Hippocampal formation (tissue), 2 donors: ENCODE results near the gene CRB1.
"Not testable (repeated sequence)": the region's sequence is repeated elsewhere in the genome, so short reads cannot be mapped to it uniquely, and the experiment has no call there.

Source experiments
- DNase-seq, 2 donors: peaks; one replicate each; lab custom pipeline; 2025; lab: John Stamatoyannopoulos, UW

Gene CRB1

DNA sequence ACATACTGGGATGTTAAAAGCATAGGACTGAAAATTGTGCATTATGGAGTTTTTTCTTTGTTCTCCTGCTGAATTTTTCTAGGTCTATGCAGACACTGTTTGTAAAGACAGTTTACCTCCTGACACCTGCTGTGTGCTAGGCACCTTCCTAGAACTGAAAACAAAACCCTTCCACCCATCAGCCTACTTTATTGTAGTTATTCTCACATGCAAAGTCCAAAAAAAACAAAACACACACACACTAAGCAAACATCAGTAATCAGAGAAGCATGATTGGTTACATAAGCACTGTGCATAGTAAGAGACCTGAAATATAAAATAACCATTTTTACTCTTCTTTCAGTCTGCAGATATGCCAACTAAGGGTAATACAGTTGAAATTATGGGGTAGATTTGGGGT is 195.1 kb downstream of the CRB1 start:
- no peak for DNase-seq

DNA sequence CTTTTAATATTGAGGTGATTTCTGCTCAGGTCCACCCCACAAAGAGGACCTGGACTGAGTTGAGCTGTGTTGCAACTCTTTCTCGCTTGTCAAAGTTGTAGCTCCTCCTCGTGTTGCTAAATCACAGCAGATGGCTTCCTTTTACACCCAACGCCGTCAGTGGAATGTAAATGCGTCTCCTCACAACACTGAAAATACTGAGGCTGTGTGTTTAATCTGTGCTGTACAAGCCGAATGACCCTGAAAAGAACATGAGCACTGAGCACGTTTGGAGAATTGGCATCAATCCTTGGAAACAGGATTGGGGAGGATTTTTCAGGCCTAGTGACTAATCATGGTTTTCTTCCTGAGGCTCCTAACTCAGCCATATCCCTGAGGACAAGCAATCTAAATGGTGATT is 196.0 kb downstream of the CRB1 start:
- DNase-seq: peak; percentile 3 to 67

DNA sequence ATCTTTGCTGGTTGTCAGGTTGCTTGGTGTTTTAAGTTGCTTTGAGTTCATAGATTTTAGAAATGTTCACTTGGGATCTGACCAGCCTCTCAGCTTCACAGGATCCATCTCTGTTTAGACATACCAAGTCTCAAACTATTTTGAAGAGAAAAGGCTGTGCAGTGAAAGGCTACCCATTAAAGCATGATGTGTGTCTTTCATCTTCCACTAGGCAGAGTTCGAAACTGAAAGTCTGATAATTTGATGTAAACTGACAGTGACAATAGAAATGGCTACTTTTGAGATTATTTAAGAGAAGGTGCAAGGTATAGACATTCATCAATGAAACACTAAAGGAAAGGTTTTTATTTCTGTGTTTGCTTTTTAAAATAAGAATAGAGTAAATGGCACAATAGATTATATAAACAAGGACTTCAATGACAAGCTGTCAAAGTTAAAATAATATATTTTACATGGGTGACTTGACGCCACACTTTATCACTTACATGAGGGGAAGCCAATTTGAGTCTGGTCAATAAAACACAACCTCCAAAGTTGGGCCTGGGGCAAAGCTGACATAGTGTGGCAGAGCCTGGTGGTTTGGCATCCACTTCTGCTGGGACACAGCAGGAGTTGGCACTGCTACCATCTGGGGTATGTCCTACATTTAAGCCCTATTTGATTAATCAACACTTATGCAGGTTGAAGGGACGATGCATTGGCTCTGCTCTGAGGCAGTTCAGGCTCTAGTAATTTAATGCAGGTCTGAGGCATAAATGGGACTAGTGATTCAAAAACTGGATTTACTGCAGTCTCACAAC is 197.7 kb downstream of the CRB1 start:
- DNase-seq: no peak

- DNase-seq: no peak
Observed at GRCh38 chr1:197466813-197467212, 198.8 kb downstream of the CRB1 start.

- no peak for DNase-seq
Observed at GRCh38 chr1:197467881-197468280, 199.8 kb downstream of the CRB1 start.

DNA sequence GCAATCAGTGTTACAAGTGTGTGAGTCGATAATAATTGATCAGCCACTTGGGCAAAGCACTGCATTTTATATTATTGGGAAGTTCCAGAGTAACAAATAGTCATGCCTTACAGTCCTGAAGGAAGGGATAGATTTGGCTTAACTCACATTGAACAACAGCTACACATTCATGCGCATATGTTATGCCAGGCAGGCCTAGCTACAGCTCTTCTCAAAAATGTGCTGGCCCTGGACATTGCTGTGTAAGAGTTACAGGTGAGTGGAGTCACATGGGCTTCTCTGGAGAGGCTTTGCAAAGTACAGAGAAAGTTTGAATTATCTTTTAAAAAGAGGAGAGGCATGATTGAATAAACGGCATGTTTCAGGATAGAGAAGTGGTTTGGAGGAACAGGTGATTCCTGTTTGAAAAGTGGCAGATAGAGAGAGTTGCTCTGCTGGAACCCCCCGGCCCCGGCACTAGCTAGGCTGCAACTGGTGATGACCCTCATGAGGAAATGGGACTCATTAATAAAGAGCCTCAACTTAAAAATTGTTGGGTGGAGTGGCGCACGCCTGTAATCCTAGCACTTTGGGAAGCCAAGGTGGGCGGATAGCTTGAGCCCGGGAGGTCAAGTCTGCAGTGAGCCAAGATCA is 200.6 kb downstream of the CRB1 start:
- DNase-seq: no peak

GRCh38 chr1:197469620-197470210 is 201.7 kb downstream of the CRB1 start:
- no peak for DNase-seq

DNA sequence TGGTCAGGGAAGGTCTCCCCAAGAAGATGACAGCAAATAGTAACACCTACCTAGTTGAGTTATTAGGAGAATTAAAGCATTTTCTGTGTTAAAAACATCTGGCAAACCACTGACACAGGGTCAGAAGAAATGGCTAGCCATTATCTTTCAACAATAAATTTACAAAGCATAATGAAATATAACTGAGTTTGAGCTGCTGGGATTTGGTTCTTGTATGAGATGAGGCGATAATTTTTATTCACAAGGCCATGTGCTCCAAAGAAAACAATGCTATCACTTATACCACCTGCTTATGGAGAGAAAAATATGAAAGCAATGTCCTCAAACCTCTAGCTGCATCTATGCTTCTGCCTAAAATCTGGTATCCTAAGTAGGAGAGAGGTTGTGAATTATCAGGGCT is 202.3 kb downstream of the CRB1 start:
- DNase-seq: no peak

GRCh38 chr1:197471248-197471985 is 203.4 kb downstream of the CRB1 start:
- DNase-seq: peak; percentile 17 to 42

- DNase-seq: no peak
Observed at GRCh38 chr1:197472141-197472540, 204.1 kb downstream of the CRB1 start.

GRCh38 chr1:197480446-197480845 is 212.4 kb downstream of the CRB1 start:
- DNase-seq: no peak

- DNase-seq: no peak
Observed at GRCh38 chr1:197481101-197481500, 213.0 kb downstream of the CRB1 start.

DNA sequence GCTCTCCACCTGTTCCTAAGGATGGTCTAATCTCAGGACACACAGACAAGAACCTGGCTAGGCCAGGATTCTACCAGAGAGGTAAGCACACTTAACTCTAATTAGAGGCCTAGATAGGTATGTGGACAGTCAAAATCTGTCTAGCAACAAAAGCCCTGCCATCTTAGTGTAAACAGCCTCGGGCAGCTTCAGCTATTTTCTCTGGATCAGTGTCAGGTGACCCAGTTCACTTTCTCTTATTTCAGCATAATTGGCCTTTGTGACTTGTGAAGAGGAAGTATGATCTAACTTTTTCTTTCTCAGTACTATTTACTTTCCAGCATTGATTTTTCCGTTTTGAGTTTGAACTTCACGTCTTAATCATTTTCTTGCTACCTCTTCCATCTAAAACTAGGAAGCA is 217.7 kb downstream of the CRB1 start:
- DNase-seq: no peak

DNA sequence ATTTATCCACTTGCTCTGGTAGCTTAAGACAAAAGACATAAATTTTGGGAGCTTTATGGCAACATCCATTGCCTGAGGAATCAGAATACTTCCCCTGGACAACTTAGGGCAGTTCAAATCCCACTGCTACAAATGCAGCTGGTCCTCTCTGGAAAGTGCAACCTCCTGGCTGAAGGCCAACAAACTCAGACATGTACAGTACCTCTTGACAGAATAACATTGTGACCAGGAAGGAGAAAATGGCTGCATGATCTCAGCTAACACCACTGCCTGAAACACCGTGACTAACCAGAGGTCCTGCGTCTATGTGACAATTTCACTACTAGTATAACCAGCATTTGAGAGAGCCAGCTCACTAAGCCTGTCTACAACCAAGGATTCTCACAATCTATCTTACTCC is 218.9 kb downstream of the CRB1 start:
- DNase-seq: no peak

DNA sequence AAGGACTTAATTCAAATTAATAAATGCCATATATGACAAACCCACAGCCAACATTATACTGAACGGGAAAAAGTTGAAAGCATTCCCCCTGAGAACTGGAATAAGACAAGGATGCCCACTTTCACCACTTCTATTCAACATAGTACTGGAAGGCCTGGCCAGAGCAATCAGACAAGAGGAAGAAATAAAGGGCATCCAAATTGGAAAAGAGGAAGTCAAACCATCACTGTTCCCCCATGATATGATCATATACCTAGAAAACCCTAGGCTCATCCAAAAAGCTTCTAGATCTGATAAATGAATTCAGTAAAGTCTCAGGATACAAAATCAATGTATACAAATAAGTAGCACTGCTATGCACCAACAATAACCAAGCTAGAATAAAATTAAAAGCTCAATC is 223.5 kb downstream of the CRB1 start:
- not testable (repeated sequence) for DNase-seq

GRCh38 chr1:197496722-197497121 is 228.7 kb downstream of the CRB1 start:
- DNase-seq: no peak

- DNase-seq: no peak
Observed at GRCh38 chr1:197510691-197511378, 242.8 kb downstream of the CRB1 start.

DNA sequence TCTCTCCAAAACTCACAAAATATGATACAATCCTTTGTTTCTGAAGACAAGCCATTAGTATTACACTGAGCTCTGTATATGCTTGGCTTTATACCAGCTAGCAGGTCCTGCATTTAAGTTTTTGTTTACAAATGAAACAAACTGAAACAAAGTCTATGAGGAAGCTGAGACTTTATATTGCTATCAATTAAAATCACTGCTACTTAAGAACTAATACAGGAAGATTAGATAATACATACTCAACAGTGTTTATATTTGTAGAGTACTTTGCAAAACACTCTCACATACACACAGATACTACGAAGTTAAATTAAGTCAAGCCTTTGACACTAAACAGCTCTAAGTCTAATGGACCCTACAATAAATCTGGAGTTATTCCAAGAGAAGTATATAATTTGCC is 247.4 kb downstream of the CRB1 start:
- DNase-seq: no peak

DNA sequence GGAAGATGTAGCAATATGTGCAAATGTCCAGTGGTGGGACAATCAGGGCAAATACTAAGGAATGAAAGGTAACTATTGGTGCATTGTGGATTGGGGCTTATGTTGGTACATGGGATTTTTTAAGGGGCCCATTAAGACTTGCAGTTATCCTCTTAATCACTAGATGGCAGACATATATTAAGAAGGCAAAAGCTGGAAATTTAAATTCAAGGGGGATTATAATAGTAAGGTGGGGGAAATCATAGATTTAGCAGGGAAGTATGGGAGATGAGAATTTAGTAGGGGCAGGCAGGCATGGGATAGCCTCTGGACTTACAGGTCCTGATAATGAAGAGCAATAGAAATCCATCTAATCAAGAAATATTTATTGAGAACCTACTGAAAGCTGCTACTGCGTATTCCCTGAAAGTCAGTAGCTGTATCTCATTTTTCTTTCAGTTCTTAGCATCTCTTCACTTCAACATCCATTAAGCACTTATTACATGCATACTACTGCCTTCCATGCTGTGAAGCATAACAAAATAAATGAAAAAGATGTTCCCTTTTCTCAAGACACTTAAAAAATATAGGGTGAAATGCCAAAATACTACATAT is 251.8 kb downstream of the CRB1 start:
- no peak for DNase-seq

- DNase-seq: no peak
Observed at GRCh38 chr1:197521118-197521739, 253.2 kb downstream of the CRB1 start.

GRCh38 chr1:197526736-197527371 is 258.8 kb downstream of the CRB1 start:
- peak in 1 of 2 donors; percentile 52 for DNase-seq
